DOHH2 (cell line): Measurements from ENCODE around the gene YIF1A.
"Not testable (repeated sequence)": the region's sequence is repeated elsewhere in the genome, so short reads cannot be mapped to it uniquely, and the experiment has no call there.

Experiments
- H3F3A ChIP-seq: fragments of 200-600 bp; sonication (generic), shearing (Covaris generic); 2 replicates; pipeline ENCODE4 v1.6.0; 2016; ENCODE audit warnings: antibody characterized with exemption, mild to moderate bottlenecking; ENCODE audit not compliant: control insufficient read depth, insufficient read depth
- H3K27ac ChIP-seq: fragments of 200-600 bp; sonication (generic); 2 replicates; pipeline ENCODE4 v1.5.1; 2014; ENCODE audit warnings: low read depth, mild to moderate bottlenecking, low read length, moderate library complexity
- H3K27me3 ChIP-seq: fragments of 200-600 bp; sonication (generic); 2 replicates; pipeline ENCODE4 v1.6.1; 2014; ENCODE audit warnings: mild to moderate bottlenecking, low read length, mixed read lengths; ENCODE audit not compliant: control insufficient read depth
- H3K36me3 ChIP-seq: fragments of 200-600 bp; sonication (generic); 2 replicates; pipeline ENCODE4 v1.6.1; 2014; ENCODE audit warnings: mild to moderate bottlenecking, low read length, moderate library complexity, mixed read lengths; ENCODE audit not compliant: control insufficient read depth
- H3K4me1 ChIP-seq: fragments of 200-600 bp; sonication (generic); 2 replicates; pipeline ENCODE4 v1.6.1; 2014; ENCODE audit warnings: mild to moderate bottlenecking, low read length, mixed read lengths; ENCODE audit not compliant: control insufficient read depth
- H3K4me2 ChIP-seq: fragments of 200-600 bp; sonication (generic); 2 replicates; pipeline ENCODE4 v1.6.0; 2014; ENCODE audit warnings: mild to moderate bottlenecking, low read length, moderate library complexity
- H3K4me3 ChIP-seq: fragments of 200-600 bp; sonication (generic); 2 replicates; pipeline ENCODE4 v1.5.1; 2014; ENCODE audit warnings: mild to moderate bottlenecking, low read length, mixed read lengths
- H3K79me2 ChIP-seq: fragments of 200-600 bp; sonication (generic); 2 replicates; pipeline ENCODE4 v1.6.1; 2014; ENCODE audit warnings: mild to moderate bottlenecking, low read length, mixed read lengths; ENCODE audit not compliant: control insufficient read depth
- H3K9me2 ChIP-seq: fragments of 200-600 bp; sonication (generic); replicated peaks from 2 replicates; pipeline ENCODE4 v1.6.1; 2014; ENCODE audit warnings: mild to moderate bottlenecking, low read length, mixed read lengths; ENCODE audit not compliant: control insufficient read depth
- H3K9me3 ChIP-seq: fragments of 200-600 bp; sonication (generic); 2 replicates; pipeline ENCODE4 v1.6.1; 2014; ENCODE audit warnings: antibody characterized with exemption, low read length, mixed read lengths; ENCODE audit not compliant: control insufficient read depth, insufficient read depth
- H4K20me1 ChIP-seq: fragments of 200-600 bp; sonication (generic); 2 replicates; pipeline ENCODE4 v1.6.0; 2014; ENCODE audit warnings: low read depth, mild to moderate bottlenecking, antibody characterized with exemption, low read length, moderate library complexity; ENCODE audit not compliant: control insufficient read depth, insufficient read depth
- EZH2phosphoT487 ChIP-seq: fragments of 200-600 bp; sonication (generic); IDR thresholded peaks from 2 replicates; pipeline ENCODE4 v1.6.1; 2017; ENCODE audit warnings: borderline replicate concordance, mild to moderate bottlenecking, antibody characterized with exemption, low read length, moderate library complexity, mixed read lengths
- TF ChIP-seq, protein P1 (sequence below): fragments of 200-600 bp; sonication (generic); IDR thresholded peaks from one replicate; pipeline ENCODE4 v1.5.1; 2014; ENCODE audit warnings: antibody characterized with exemption, mild to moderate bottlenecking, low read depth, low read length; ENCODE audit not compliant: poor library complexity, severe bottlenecking

Gene YIF1A

DNA sequence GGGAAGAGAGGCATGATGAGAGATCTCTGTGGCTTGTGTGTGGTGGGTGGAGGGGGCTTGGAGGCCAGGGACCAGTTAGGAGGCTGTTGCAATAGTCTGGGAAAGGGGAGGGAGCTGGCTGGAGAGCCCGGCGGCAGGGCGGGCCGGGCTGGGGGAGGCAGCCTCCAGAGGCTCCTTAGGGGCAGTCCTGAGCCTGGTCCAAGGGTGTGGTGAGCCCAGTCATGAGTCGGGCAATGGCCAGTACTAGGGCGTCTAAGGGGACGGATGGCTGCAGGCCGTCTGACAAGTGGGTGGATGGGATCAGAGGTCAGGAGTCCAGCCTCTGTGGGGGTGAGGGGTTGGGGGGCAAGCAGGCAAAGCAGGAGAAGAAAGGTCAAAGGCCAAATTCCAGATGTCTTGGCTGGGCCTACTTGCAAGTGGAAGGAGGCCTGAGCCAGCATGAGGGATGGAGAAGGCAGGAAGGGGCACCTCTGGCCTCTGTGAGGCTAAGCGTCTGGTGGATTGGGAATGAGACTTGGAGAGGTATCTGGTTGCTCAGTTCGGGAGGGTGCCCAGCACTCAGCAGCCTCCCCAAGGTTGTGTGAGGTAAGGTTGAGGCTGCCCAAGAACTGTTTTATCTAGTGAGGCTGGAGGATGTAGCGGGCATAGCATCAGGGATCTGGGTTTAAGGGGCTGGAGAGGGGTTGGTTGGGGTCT is 33.9 kb upstream of the YIF1A start:
- no peaks in the 10 kb centered on the region for H3K36me3 ChIP-seq
- no peaks in the 10 kb centered on the region for H3K79me2 ChIP-seq
- no peak for TF ChIP-seq EZH2phosphoT487
- TF ChIP-seq, protein P1, sequence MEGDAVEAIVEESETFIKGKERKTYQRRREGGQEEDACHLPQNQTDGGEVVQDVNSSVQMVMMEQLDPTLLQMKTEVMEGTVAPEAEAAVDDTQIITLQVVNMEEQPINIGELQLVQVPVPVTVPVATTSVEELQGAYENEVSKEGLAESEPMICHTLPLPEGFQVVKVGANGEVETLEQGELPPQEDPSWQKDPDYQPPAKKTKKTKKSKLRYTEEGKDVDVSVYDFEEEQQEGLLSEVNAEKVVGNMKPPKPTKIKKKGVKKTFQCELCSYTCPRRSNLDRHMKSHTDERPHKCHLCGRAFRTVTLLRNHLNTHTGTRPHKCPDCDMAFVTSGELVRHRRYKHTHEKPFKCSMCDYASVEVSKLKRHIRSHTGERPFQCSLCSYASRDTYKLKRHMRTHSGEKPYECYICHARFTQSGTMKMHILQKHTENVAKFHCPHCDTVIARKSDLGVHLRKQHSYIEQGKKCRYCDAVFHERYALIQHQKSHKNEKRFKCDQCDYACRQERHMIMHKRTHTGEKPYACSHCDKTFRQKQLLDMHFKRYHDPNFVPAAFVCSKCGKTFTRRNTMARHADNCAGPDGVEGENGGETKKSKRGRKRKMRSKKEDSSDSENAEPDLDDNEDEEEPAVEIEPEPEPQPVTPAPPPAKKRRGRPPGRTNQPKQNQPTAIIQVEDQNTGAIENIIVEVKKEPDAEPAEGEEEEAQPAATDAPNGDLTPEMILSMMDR: no peak
- H3K9me2 ChIP-seq: no peaks in the 10 kb centered on the region
- H3K4me1 ChIP-seq: peaks cover 50% of the 10 kb centered on the region
- H3K4me2 ChIP-seq: no peak overlapping the region
- H4K20me1 ChIP-seq: no peaks in the 10 kb centered on the region
- peaks cover 8% of the 10 kb centered on the region; the same call in 1 of the 2 replicates for H3K9me3 ChIP-seq
- H3K4me3 ChIP-seq: no peak overlapping the region
- no peak overlapping the region for H3K27ac ChIP-seq
- H3F3A ChIP-seq: peaks cover 7% of the 10 kb centered on the region
- H3K27me3 ChIP-seq: no peaks in the 10 kb centered on the region

DNA sequence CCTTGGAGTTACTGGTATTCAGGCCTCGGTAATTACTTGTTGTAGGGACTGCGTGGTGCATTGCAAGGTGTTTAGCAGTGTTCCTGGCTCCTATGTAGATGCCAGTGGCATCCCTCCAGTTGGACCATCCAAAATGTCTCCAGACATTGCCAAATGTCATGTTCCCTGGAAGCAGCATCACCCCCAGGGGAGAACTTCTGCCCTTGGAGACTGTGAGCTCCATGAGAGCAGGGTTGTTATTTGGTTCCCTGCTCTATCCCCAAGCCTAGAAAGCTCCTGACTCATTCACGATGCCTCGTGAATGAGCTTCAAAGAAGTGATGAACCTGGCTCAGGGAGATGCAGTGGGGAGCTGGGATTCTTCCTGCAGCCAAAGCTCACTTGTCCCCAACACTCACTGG is 32.7 kb upstream of the YIF1A start:
- no peaks in the 10 kb centered on the region for H4K20me1 ChIP-seq
- no peaks in the 10 kb centered on the region for H3K27me3 ChIP-seq
- H3K4me1 ChIP-seq: peaks cover 50% of the 10 kb centered on the region
- H3K27ac ChIP-seq: no peak overlapping the region
- H3K36me3 ChIP-seq: no peaks in the 10 kb centered on the region
- no peaks in the 10 kb centered on the region for H3K9me2 ChIP-seq
- H3K4me2 ChIP-seq: no peak overlapping the region
- TF ChIP-seq, protein P1: no peak
- no peak for TF ChIP-seq EZH2phosphoT487
- peaks cover 8% of the 10 kb centered on the region; the same call in 1 of the 2 replicates for H3K9me3 ChIP-seq
- peaks cover 11% of the 10 kb centered on the region for H3F3A ChIP-seq
- no peak overlapping the region for H3K4me3 ChIP-seq
- no peaks in the 10 kb centered on the region for H3K79me2 ChIP-seq

GRCh38 chr11:66320748-66321147 is 31.8 kb upstream of the YIF1A start:
- not testable (repeated sequence) for H3K36me3 ChIP-seq, H3K9me2 ChIP-seq, H3K27ac ChIP-seq, H4K20me1 ChIP-seq, H3K4me3 ChIP-seq, H3K79me2 ChIP-seq, H3K4me2 ChIP-seq, H3K9me3 ChIP-seq, H3K27me3 ChIP-seq
- H3K4me1 ChIP-seq: peaks cover 46% of the 10 kb centered on the region
- peaks cover 11% of the 10 kb centered on the region for H3F3A ChIP-seq

DNA sequence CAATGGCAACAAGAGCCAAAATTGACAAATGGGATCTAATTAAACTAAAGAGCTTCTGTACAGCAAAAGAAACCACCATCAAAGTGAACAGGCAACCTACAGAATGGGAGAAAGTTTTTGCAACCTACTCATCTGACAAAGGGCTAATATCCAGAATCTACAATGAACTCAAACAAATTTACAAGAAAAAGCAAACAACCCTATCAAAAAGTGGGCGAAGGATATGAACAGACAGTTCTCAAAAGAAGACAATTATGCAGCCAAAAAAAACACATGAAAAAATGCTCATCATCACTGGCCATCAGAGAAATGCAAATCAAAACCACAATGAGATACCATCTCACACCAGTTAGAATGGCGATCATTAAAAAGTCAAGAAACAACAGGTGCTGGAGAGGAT is 31.3 kb upstream of the YIF1A start:
- not testable (repeated sequence) for H3K27ac ChIP-seq

More for the DNA sequence above, 31.3 kb upstream of the YIF1A start:
- H4K20me1 ChIP-seq, H3K4me3 ChIP-seq, H3K9me2 ChIP-seq, H3K27me3 ChIP-seq, H3K9me3 ChIP-seq, H3K4me2 ChIP-seq, H3K79me2 ChIP-seq, H3K36me3 ChIP-seq: not testable (repeated sequence)
- Histone ChIP-seq H3K4me1 (peaks cover 41% of the 10 kb centered on the region), H3F3A (peaks cover 11% of the 10 kb centered on the region)
